COLO668 (cell line): ENCODE data around the gene TAPBP.
"Not testable (repeated sequence)": the region's sequence is repeated elsewhere in the genome, so short reads cannot be mapped to it uniquely, and the experiment has no call there.

Experiments
- DNase-seq: peaks from one replicate; lab custom pipeline; 2025; ENCODE audit not compliant: unreplicated experiment; lab: John Stamatoyannopoulos, UW

The TAPBP gene

DNA sequence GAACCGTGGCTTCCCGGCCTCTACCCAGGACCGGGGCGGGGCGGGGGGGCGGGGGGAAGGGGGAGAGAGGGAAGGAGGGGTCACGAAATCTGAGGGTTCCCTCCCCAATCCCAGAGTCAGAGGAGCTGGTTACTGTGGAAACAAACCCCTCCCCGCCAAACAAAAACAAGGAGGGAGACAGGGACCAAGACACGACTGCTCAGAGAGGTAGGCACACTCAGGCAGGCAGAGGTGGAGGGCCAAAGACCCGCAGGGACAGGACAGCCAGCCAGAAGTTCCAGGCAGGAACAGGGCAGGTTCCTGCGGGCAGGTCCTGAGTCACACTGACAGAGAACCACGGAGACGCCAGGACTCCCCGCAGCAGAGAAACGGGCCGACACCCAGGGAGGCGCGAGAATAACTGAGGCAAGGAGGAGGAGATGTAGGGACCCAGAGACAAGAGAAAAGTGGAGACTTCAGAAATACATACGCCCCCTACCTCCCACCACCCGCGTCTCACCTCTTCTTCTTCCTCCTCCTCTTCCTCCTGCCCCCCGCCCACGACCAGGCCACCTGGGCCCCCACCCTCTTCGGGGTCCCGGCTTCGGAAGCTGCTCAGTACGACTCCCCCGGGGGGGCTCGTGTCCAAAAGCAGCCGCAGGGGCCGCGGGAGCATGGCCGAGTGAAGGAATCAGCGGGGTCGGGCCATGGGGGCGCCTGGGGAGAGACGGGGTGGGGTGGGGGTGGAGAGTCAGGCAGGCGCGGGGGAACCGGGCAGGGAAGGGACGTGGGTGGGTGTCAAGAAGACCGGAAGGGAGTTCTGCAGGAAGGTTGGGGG is 15.7 kb downstream of the TAPBP start:
- peak; percentile 43 for DNase-seq

DNA sequence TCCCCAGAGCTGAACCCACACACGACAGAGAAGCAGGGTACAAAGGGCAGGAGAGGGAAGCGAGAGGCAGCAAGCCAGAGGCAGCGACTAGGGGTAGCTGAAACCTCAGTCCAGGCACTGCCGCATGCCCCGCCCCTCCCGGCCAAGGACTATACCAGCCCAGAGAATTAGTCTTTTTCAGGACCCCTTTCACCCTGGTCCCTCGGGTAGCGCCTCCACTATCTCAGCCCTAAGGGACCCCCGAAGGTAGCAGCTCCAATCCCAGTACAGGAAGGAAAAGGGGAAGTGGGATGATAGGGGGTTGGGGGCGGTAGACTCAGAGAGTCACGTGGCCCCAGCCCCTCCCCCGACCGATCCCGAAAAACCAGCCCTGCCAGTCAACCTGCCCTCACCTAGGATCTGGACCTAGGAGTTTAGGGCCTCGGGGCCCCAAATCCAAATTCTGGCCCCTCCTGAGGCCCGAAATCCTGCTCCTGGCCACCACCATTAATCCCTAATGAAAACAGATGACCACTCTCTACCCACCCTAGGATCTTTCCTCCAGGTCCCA is 16.4 kb downstream of the TAPBP start:
- no peak for DNase-seq

DNA sequence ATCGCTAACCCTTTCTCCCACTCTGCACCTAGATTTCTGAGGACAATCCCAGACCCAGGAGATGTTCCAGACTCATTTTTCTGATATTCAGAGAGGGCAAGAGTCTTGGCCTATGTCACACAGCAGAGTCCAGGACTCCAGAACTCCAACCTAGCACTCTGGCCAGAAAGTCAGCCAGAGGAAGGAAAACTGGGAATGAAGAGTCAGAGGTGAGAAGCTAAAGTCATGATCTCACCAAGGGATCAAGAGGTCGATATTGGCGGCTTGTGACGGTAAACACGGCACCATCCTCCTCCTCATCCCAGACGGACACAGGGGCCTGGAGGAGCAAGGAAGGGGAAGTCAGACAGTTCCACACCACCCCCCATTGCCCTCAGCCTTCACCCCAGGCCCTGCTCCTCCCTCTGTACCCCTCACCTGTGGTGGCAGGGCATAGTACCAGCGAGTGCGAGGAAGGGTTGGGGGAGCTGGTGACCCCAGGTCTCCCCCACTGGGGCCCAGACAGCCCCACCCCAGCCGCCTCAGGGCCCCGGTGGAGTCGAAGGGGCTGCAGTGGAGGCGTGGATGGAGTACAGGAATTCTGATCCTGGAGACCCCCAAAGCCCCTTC is 17.0 kb downstream of the TAPBP start:
- no peak for DNase-seq

DNA sequence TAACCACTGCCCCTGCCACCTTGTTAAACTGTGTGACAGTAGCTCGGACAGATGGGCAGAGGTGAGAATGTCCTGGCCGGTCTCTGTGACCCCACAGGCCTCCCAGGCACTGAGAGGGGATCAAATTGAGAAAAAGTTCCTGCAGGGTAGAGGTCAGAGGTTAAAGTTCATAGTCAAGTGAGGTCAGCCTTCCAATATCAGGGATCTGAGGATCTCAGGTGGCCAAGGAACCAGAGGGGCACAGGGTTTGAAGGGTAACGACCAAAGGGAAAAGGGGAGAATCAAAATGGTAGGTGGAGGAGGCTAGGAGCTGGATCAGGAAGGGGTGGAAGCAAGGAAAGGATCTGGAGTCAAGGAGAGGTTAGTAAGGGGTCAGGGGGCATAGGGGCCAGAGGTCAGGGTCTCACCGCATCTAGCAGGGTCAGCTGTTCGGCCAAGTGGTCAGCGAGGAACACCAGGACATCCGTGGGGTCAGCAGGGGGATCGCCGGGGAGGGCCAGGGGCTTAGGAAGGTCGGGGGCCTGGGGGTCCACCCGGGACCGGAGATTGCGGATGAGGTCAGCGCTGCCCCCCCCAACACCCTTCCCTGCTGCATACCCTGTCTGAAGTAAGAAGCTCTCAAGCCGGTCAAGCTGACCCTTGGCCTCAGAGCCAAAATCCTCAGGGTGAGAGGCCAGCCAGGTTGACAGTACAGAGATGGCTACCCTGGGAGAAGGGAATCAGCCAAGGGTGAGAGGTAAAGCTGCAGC is 18.1 kb downstream of the TAPBP start:
- no peak for DNase-seq

DNA sequence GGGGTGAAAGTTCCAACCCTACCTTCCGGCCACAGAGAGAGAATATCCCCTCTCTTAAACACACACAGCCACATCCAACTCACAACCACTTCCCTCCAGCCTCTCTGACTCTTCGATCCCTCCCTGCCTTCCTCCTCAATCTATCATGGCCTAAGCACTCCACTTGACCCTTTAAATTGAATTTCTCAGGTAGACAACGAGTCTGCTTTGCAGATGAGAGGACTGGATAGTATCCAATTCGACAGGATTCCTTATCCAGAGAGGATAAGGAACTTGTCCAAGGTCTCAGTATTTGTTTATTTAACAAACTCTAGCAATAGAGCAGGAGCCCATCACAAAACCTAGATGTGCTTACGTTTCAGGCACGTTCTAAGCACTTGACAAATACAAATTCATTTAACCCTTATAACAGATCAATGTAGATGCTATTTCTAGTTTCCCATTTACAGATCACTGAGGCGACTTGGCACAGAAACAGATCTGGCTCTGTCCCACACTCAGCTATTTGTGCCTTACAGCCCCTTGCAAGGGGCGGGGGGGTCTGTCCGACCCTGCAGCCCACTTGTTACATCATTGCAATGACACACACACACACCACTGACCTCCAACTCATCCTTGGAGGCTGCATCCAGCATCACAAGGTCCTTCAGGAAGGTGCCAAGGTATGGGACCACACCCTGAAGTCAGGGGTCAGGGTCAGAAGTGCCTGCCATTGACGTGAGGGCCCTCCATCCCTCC is 19.6 kb downstream of the TAPBP start:
- DNase-seq = no peak

DNA sequence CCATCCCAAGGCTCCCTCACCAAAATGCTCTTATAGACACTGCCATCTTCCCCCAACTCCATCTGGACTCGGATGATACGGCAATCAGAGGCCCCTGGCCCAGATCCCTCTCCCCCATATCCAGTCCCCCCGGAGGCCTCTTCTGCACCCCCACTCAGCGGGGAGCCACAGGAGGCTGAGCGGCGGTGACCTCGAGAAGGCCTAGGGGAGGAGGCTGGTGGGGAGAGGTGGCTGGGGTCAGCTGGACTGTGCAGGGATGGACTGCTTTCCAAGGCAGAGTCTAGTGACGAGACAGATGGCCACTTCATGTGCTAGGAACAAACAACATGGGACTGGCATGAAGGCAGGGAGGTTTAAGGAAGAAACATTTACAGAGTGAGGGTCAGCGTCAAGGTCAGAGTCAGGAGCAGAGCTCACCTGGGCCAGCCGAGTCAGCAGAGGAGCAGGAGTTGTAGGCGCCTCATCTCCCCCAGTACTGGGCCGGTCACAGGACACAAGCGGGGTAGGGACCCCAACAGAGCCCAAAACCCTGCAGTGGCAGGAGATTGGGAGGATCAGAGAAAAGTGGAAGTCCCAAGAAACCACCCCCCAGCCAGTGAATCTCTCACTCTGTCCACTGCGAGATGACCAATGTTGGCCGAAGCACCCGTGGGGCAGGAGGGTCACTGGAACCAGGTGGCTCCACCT is 20.7 kb downstream of the TAPBP start:
- DNase-seq = no peak

DNA sequence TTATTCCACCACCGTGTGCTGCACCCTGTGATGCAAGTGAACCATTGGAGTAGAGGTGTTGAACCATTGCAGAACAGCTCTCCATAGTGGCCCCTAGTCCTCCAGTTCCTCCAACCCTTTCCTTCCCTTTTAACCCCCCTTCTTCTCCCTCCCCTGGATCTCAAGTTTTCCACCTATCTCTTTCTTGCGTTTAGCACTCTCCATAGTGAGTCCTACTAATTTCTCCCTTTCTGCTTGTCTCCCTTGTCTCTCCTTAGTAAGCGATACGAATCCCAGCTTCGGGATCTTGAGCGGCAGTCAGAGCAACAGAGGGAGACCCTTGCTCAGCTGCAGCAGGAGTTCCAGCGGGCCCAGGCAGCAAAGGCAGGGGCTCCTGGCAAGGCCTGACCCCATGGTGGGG is 23.4 kb downstream of the TAPBP start:
- no peak for DNase-seq

DNA sequence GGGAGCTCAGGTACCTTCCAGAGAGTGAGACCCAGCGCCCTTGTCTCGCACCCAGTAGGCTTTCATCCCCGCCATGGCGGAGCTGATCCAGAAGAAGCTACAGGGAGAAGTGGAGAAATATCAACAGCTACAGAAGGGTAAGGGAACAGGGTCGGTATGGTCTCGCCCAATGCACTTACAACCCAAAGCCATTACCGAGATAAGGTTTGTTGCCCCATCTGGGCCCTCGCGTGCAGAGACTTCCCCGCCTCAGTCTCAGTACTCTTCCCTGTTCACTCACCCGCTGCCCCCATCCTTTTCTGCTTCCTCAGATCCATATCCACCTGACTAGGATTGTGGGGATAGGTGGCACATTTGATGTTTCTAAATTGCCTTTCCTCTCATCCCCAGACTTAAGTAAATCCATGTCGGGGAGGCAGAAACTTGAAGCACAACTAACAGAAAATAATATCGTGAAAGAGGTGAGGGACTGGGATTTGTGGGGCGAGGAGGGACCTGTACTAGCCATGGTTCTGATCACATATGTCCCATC is 24.0 kb downstream of the TAPBP start:
- no peak for DNase-seq

DNA sequence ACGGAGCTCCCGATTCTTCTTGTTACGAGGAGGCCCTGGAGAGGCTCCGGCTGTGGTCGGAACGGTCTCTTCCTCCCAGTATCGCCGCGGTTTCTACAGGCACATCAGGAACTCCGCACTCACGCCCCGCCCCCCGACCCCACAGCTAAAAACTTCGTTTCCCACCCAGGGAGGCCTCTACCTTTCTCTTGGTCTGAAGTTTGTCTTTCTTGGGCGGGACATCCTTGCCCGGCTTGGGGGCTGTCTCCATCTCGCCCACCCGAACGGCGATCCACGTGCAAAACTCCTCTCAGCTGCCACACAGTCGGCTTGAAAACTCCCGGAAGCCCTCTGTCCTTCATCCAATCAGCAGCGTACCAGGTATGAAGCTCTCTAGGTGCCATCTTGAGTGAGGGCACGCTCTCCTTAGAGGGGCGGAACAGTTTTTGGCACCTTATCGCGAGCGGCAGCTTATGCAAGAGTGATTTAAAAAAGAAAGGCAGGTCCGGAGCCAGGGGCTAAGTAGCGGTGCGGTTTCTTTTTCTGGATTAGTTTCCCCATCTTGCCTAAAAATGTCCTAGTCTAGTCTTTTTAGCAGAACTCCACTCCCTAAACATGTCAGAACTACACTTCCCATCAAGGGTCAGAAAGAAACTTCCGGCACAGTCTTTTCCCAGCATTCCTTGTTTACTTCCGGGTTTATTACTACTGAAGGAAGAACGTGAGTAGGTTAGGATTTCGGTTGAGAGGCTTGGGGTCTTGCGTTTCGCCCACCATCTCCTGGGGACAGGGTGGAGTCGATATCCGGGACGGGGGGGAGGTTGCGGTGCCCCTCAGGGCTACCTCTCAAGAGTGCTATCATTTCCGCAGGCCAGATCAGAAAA is 24.7 kb downstream of the TAPBP start, which contains the start of the genes PFDN6 and WDR46:
PFDN6 (plus strand) TSS at position 681 of the 863 bp plus-strand sequence. CDS start 256 bp downstream, outside the sequence.
WDR46 (minus strand) TSS at position 319 of the 863 bp plus-strand sequence; CDS start at position 250, 69 bp downstream.
- DNase-seq = peak; percentile 60

DNA sequence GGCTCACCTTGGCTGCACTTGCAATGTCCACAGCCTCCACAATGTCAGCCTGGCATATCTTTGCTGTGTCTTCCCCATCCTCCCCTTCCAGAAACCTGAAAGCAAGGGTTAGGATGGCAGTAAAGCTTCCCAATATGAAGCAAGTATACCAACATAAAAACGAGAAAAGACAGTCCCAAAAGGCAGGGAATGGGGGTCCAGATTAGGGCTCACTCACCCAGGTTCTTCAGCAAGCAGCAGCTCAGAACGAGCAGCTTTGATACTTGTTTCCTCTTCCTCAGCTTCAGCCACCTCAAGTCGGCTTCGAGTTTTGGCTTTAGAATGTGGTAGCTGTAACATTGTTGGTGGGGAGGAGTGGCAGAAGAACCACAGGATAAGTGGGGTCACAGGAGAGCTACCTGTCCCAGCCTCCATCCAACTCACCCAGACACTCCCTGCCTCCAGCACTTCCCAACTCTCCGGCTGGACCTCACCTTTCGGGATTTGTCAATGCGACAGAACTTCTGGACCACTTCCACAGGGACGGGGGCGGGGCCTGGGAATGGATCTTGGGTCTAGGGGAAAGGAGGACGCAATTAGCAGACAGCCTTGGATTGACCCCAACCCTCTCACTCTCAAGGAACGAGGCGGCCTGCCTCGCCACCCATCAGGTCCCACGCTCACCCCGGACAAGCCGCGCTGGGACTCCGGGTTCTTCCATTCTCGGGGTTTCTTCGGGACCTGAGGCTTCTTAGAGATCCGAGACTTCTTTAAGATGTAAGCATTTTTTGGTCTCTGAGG is 25.5 kb downstream of the TAPBP start:
- no peak for DNase-seq

DNA sequence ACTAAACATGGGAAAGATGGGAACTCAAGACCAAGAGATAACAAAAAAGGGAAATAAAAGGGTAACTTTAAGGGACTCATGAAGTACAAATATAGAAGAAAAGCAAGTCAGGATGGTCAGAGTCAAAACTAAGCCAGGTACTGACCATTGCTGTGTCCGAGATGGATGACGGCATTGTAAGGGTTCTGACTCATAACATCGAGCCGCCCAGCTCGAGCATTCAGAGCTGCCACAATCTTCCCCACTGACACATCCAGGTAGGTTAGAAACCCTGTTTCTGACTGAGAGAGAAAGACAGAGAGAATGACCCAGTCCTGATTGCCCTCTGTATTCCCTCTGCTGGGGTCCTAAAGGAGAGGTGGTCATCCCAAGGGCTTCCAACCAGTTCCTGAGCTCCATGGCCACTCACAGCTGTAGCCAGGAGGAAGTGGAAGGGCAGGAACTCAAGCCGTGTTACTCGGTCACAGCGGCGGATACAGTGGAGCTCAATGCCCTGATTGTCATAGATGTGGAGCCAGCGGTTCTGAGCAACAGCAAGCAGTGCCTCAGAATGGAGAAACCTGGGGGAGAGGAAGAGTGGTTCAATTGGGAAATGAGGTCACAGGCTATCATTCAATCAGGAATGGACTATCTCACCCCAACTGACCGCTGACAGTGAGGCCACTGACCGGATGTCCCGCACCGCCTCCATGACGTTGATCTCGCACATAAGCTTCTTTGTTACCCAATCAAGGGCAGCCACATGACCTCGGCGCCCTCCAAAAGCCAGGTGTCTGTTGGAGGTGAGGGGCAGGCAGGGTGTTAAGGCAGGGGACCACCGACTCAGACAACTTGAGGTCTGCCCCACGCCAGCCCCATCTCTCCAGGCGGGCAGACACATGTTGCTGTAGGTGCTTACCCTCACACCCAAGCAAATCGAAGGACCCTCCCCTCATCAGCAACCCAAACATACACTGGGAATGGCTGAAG is 26.6 kb downstream of the TAPBP start:
- no peak for DNase-seq

DNA sequence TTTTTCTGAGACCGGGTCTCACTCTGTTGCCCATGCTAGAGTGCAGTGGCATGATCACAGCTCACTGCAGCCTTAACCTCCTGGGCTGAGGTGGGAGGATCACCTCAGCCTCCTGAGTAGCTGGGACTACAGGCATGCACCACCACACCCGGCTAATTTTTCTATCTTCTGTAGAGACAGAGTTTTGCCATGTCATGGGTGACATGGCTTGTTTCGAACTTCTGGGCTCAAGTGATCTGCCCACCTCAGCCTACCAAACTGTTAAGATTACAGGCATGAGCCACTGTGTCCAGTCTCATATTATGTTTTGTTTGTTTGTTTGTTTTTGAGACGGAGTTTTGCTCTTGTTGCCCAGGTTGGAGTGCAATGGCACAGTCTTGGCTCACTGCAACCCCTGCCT is 28.7 kb downstream of the TAPBP start:
- not testable (repeated sequence) for DNase-seq

DNA sequence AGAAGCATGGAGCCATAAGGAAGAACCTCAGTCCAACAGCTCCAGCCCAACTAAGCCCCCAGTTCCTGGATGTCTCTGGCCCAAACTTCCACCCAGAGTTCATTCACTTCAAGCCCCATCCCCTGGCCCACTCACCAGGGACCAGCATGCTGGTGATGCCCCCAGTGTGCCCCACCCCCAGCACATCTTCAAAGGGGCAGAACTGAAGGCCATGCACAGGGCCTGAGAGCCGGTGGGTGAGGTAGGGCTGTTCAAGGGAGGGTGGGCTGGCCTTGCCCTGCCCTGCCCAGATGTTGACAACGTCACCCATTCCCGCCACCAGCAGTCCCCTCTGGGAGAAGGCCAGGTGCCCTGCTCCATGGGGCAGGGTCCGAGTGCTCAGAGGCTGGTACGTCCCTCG is 33.3 kb downstream of the TAPBP start:
- no peak for DNase-seq

DNA sequence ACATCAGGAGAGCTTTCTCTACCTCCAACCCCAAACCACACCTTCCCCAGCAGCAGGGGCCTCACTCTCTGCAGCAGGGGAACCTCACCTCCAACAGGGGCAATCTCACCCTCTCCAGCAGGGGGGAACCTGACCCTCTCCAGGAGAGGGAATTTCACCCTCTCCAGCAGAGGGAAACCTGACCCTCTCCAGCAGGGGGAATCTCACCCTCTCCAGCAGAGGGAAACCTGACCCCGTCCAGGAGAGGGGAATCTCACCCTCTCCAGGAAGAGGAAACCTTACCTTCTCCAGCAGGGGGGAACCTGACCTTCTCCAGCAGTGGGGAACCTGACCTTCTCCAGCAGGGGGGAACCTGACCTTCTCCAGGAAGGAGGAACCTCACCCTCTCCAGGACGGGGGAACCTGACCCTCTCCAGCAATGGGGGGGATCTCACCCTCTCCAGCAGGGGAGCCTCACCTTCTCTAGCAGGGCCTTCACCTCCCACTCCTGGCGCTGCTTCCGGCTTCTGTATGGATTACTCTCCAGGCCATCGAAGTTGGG is 33.8 kb downstream of the TAPBP start:
- peak; percentile 62 for DNase-seq

DNA sequence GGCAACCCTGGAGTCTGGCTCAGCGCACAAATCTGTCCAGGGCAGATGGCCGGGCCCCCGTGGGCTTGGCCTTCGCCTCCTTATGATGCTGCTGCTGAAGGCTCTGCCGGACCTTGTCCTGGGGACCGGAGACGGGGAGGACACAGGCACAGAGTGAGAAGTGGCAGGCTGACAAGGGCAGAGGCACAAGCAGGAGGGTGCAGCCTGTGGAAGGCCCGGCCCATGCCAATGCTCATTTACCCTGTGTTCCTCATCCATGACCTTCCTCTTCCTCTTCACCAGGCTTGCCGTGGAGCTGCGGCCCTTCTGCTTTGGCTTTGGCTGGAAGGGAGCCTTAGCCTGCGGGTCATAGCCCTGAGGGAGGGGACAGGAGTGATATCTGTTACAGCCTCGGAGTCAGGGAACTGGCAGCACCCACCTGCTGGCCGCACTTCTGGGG is 34.6 kb downstream of the TAPBP start:
- DNase-seq = no peak

DNA sequence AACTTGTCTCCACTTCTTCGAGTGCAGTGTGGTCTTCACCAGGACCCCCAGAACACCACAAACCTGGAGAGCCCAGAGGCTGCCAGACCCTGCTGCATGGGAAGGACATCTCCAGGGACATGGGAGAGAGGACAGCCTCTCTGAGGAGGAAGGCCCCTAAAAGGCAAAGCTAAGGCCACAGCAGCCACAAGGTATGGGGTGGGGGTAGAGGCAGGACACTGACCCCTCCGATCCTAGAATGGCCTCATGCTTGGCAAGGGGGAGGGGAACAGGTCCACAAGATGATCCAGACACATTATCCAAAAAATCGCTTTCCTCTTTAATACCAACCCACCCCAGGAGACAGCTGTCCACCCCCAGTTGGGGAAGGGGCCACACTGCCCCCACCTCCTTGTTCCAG is 35.1 kb downstream of the TAPBP start:
- no peak for DNase-seq

DNA sequence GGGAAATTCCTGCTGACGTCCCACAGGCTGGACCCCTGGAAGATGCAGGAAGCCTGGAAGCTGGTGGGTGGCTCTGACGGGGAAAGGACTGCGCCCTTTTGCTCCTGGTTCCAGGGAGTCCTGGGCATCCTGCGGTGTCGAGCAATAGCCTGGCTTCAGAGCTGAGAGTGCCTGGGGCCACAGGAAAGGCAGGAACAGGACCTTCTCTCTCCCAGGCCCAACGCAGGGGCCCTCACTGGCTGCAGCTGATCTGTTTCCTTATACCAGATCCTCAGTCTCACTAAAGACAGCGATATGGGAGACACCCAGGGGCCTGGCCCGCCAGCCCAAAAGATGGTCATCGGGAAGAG is 35.5 kb downstream of the TAPBP start:
- no peak for DNase-seq
